ENCODE measurements around the gene KCNJ9. TPM values are rescaled to one million over a fixed set of nuclear protein-coding genes. Genes with fewer than 3 reads are reported as not detected.

The KCNJ9 gene
- total RNA-seq, 2 donors from 2014 or later: 0.11 to 0.30 TPM

- Histone ChIP-seq H3K27me3 (no peaks in the 10 kb centered on the region), H3K4me1 (peaks cover 6% of the 10 kb centered on the region), H3K9ac (ENCODE audit: low read depth in 2 of 2, low read length in 2 of 2) (no peak overlapping the region), H3K9me3 (no peaks in the 10 kb centered on the region), H3K36me3 (peaks cover 4% of the 10 kb centered on the region), H3K4me3 (no peak overlapping the region), H3K27ac (no peak overlapping the region)
- TF ChIP-seq, protein P1, sequence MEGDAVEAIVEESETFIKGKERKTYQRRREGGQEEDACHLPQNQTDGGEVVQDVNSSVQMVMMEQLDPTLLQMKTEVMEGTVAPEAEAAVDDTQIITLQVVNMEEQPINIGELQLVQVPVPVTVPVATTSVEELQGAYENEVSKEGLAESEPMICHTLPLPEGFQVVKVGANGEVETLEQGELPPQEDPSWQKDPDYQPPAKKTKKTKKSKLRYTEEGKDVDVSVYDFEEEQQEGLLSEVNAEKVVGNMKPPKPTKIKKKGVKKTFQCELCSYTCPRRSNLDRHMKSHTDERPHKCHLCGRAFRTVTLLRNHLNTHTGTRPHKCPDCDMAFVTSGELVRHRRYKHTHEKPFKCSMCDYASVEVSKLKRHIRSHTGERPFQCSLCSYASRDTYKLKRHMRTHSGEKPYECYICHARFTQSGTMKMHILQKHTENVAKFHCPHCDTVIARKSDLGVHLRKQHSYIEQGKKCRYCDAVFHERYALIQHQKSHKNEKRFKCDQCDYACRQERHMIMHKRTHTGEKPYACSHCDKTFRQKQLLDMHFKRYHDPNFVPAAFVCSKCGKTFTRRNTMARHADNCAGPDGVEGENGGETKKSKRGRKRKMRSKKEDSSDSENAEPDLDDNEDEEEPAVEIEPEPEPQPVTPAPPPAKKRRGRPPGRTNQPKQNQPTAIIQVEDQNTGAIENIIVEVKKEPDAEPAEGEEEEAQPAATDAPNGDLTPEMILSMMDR (IDR thresholded peaks at IDR 0.05): no peak
- intact Hi-C loops (cut with DNase I): no loop called here
- DNase-seq: no peak
These were observed 9.4 kb downstream of the KCNJ9 start for GRCh38 chr1:160090760-160091159.

- H3K4me3 ChIP-seq: no peak overlapping the region
- no peak overlapping the region for H3K9ac ChIP-seq (ENCODE audit: low read depth in 2 of 2, low read length in 2 of 2)
- intact Hi-C loops (cut with DNase I): no loop called here
- H3K9me3 ChIP-seq: no peaks in the 10 kb centered on the region
- TF ChIP-seq, protein P1 (IDR thresholded peaks at IDR 0.05): no peak
- H3K36me3 ChIP-seq: peaks cover 4% of the 10 kb centered on the region
- no peak for DNase-seq
- H3K27me3 ChIP-seq: no peaks in the 10 kb centered on the region
- peaks cover 6% of the 10 kb centered on the region for H3K4me1 ChIP-seq
- no peak overlapping the region for H3K27ac ChIP-seq
These were observed 10.4 kb downstream of the KCNJ9 start for GRCh38 chr1:160091666-160092223.

GRCh38 chr1:160092366-160093068, 11.2 kb downstream of the KCNJ9 start:
- Histone ChIP-seq H3K27ac (no peak overlapping the region), H3K4me1 (peaks cover 13% of the 10 kb centered on the region), H3K36me3 (peaks cover 4% of the 10 kb centered on the region), H3K4me3 (no peak overlapping the region), H3K9ac (ENCODE audit: low read depth in 2 of 2, low read length in 2 of 2) (no peak overlapping the region), H3K9me3 (no peaks in the 10 kb centered on the region), H3K27me3 (no peaks in the 10 kb centered on the region)
- no peak for DNase-seq
- intact Hi-C loops (cut with DNase I): no loop called here
- TF ChIP-seq, protein P1 (IDR thresholded peaks at IDR 0.05): no peak

- H3K4me1 ChIP-seq: peaks cover 15% of the 10 kb centered on the region
- H3K27ac ChIP-seq: no peak overlapping the region
- intact Hi-C loops (cut with DNase I): no loop called here
- no peak overlapping the region for H3K4me3 ChIP-seq
- no peaks in the 10 kb centered on the region for H3K9me3 ChIP-seq
- H3K27me3 ChIP-seq: no peaks in the 10 kb centered on the region
- H3K36me3 ChIP-seq: peaks cover 4% of the 10 kb centered on the region
- TF ChIP-seq, protein P1 (IDR thresholded peaks at IDR 0.05): no peak
- no peak for DNase-seq
- no peak overlapping the region for H3K9ac ChIP-seq (ENCODE audit: low read depth in 2 of 2, low read length in 2 of 2)
These were observed 11.7 kb downstream of the KCNJ9 start for GRCh38 chr1:160093069-160093395.

DNA sequence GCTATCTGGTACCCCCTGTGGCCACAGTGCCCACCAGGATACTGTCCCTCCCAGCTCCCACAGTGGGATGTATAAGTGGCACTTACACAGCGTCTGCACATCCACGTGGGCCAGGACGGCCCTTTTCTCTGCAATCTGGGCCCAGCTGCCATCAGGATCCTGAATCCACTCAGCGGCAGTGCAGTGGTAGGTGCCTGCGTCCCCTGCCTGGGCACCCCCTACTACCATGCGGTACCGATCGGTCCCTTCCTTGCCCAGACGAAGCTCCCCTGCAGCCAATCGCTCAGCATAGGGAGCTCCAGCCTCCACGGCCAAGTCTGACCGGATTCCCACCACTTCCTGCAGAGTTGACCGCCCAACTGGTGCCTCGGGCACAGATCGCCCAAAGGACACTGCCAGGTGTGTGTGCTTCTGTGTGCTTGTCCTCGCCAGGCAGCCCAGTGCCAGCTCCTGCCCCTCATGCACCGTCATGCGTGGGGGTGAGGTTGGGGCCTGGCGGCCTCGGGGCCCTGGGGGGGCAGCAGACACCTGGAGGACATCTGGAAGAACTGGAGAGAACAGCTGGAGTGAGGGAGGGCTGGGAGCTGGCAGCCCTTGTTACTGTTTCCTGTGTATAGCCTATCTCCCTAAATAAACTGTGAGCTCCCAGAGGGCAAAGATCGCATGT, 12.4 kb downstream of the KCNJ9 start:
- H3K27ac ChIP-seq: peak overlapping the region; percentile 28
- peak overlapping the region; percentile 48 to 59 for H3K9ac ChIP-seq (ENCODE audit: low read depth in 2 of 2, low read length in 2 of 2)
- H3K4me3 ChIP-seq: no peak overlapping the region
- peaks cover 4% of the 10 kb centered on the region for H3K36me3 ChIP-seq
- intact Hi-C loops (cut with DNase I): no loop called here
- H3K4me1 ChIP-seq: peaks cover 15% of the 10 kb centered on the region
- H3K27me3 ChIP-seq: no peaks in the 10 kb centered on the region
- TF ChIP-seq, protein P1 (IDR thresholded peaks at IDR 0.05): no peak
- no peaks in the 10 kb centered on the region for H3K9me3 ChIP-seq
- DNase-seq: peak; percentile 53

All from colonic mucosa (tissue), 4 donors.